OCI-LY7 (cell line): ENCODE measurements around the gene DENND1A.

Source experiments
- CTCF ChIP-seq: fragments of 200-600 bp; sonication (generic); conservative IDR thresholded peaks from 2 replicates; pipeline ENCODE4 v1.5.1; 2014; ENCODE audit warnings: mild to moderate bottlenecking, antibody characterized with exemption, low read length, moderate library complexity, mixed read lengths
- EZH2phosphoT487 ChIP-seq: fragments of 200-600 bp; sonication (generic); IDR thresholded peaks from 2 replicates; pipeline ENCODE4 v1.6.1; 2018; ENCODE audit warnings: low read depth, borderline replicate concordance, mild to moderate bottlenecking, mixed run types, antibody characterized with exemption, low read length, moderate library complexity, mixed read lengths

GRCh38 chr9:123654994-123655637 is 274.8 kb downstream of the DENND1A start:
- TF ChIP-seq CTCF (no peak), EZH2phosphoT487 (no peak)
